ENCODE measurements around the gene ADGRD2.

The ADGRD2 gene

GRCh38 chr9:124414612-124415011 lies 35.6 kb upstream of the ADGRD2 start:
- DNase-seq (ENCODE audit: low spot score) = no peak
- peak overlapping the region; percentile 87 for H3K4me3 ChIP-seq
- H3K27ac ChIP-seq = peak overlapping the region; percentile 35 to 40
- no peak for TF ChIP-seq CTCF (IDR thresholded peaks at IDR 0.05)

GRCh38 chr9:124415102-124415851 lies 35.0 kb upstream of the ADGRD2 start, which contains the start of gene PSMB7:
PSMB7 (minus strand) TSS chr9:124415442; CDS start chr9:124415425, 17 bp downstream.
- Histone ChIP-seq H3K4me3 (peak within 1 kb of the TSS; percentile 87), H3K27ac (peak within 1 kb of the TSS; percentile 35 to 40)
- DNase-seq (ENCODE audit: low spot score) = peak; percentile 97
- peak; percentile 69 for TF ChIP-seq CTCF (IDR thresholded peaks at IDR 0.05)

- no peak for TF ChIP-seq CTCF (IDR thresholded peaks at IDR 0.05)
- Histone ChIP-seq H3K4me3 (peak overlapping the region; percentile 87), H3K27ac (no peak overlapping the region)
- no peak for DNase-seq (ENCODE audit: low spot score)
Observed at GRCh38 chr9:124415852-124416484, 34.3 kb upstream of the ADGRD2 start.

- Histone ChIP-seq H3K4me3 (no peak overlapping the region), H3K27ac (no peak overlapping the region)
- TF ChIP-seq CTCF (IDR thresholded peaks at IDR 0.05) = no peak
- DNase-seq (ENCODE audit: low spot score) = no peak
Observed at GRCh38 chr9:124419832-124420489, 30.3 kb upstream of the ADGRD2 start.

GRCh38 chr9:124420991-124421543 lies 29.2 kb upstream of the ADGRD2 start:
- Histone ChIP-seq H3K27ac (no peak overlapping the region), H3K4me3 (no peak overlapping the region)
- no peak for TF ChIP-seq CTCF (IDR thresholded peaks at IDR 0.05)
- DNase-seq (ENCODE audit: low spot score) = no peak

- Histone ChIP-seq H3K4me3 (no peak overlapping the region), H3K27ac (no peak overlapping the region)
- TF ChIP-seq CTCF (IDR thresholded peaks at IDR 0.05) = no peak
- no peak for DNase-seq (ENCODE audit: low spot score)
Observed at GRCh38 chr9:124423155-124423554, 27.1 kb upstream of the ADGRD2 start.

All from coronary artery (tissue), 2 donors.